Measurements from ENCODE around the gene CALHM6. TPM values are rescaled to one million over a fixed set of nuclear protein-coding genes. Genes with fewer than 3 reads are reported as not detected.

Gene CALHM6
- total RNA-seq, 2 donors from 2014 or later, result 7.5 to 18.9 TPM

DNA sequence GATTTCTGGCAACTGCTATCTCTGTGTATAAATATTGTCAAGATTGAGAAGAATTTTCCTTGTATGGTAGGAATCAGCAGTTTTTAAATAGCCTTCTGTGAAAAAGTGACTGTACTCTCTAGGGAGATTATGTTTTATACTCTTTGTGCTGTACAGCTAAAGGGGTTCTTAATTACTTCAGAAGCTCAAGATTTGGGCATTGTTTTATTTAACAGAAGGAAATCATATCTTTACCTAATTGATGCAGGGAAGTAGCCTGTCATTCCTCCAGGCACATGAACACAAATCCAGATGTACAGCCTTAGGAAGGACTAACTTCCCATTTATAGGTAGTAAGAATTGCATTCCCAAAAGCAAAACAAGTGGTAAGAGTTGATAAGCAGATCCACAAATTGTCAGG, 51.6 kb downstream of the CALHM6 start:
- H3K27ac Mint-ChIP-seq, result no peak overlapping the region
- no peaks in the 10 kb centered on the region for H3K9me3 Mint-ChIP-seq
- ATAC-seq (replicated peaks), result no peak
- H3K36me3 Mint-ChIP-seq (ENCODE audit: low read depth), result no peaks in the 10 kb centered on the region
- no peak overlapping the region for H3K4me3 Mint-ChIP-seq
- no peaks in the 10 kb centered on the region for H3K27me3 Mint-ChIP-seq
- no peaks in the 10 kb centered on the region for H3K4me1 Mint-ChIP-seq

Other genes with a start within 250 kb of the CALHM6 start
- 10 to 100 TPM; 10.3 to 13.1 TPM for gene TSPYL4, start 207.3 kb upstream of the CALHM6 start, total RNA-seq
- 10 to 100 TPM; 47.9 to 64.6 TPM for gene TSPYL1, start 181.4 kb upstream of the CALHM6 start, total RNA-seq
- 10 to 100 TPM; 26.0 to 28.9 TPM for gene DSE, start 90.4 kb upstream of the CALHM6 start, total RNA-seq
- not detected for gene CALHM5, start 50.3 kb downstream of the CALHM6 start, total RNA-seq
- not detected for gene TRAPPC3L, start 84.3 kb downstream of the CALHM6 start, total RNA-seq
- not detected for gene CALHM4, start 92.4 kb downstream of the CALHM6 start, total RNA-seq
- gene RWDD1, start 110.1 kb downstream of the CALHM6 start, total RNA-seq, result 10 to 100 TPM; 24.4 to 44.6 TPM
- gene RSPH4A, start 155.1 kb downstream of the CALHM6 start, total RNA-seq, result under 1 TPM in 1 of 2 donors, not detected in 1; 0.28 TPM
- gene ZUP1, start 207.4 kb downstream of the CALHM6 start, total RNA-seq, result 10 to 100 TPM; 16.3 to 21.6 TPM
- gene KPNA5, start 219.8 kb downstream of the CALHM6 start, total RNA-seq, result 1 to 10 TPM; 7.9 to 8.7 TPM